GM12875 (cell line): ENCODE results near the gene MED9.

Source experiments
- H3K4me3 ChIP-seq: one replicate; pipeline ENCODE4 v1.5.1; 2011; ENCODE audit warnings: low read depth, low read length, control low read depth
- TF ChIP-seq, protein P1 (sequence below): IDR thresholded peaks from 2 replicates; pipeline ENCODE4 v1.5.1; 2011; ENCODE audit warnings: low read depth, mild to moderate bottlenecking, control low read depth, inconsistent platforms, low read length, moderate library complexity, borderline replicate concordance; ENCODE audit not compliant: insufficient read depth

MED9 gene

DNA sequence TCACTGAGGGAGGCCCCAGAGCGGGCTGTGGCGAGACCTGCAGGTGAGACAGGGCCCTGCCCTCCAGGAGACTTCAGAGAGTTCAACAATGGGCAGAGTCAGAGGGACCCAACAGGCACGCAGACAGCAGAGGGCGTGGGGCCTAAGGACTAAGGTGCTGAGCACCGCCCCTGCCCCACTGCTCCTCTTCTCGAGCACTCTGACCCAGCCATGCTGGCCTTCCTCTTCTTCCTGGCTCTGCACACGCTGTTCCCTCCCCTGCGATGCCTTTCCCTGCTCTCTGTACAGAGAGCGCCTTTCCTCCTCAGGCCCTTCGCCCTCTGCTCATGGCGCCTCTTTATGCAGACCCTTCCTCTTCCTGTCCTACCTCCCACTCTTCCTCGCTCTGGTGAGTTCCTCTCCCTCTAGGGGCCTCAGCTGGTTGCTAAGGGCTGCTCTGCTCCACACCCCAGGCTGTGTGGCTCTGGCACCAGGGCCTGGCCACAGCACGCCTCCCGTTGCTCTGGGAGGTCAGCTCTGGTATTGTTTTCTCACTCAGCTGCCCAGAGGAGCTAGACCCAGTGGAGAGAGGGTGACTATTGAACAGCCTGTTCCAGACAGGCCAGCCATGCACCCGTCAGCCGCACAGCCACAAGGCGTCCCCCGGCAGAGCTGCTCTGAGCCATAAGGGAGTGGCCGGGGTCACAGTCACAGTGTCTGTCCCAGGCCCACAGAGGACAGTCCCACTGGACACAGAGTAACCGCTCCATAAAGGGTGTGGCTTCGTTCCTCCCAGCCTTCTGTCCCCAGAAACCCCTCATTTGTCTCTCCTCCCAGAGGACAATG, 33.0 kb downstream of the MED9 start:
- TF ChIP-seq, protein P1, sequence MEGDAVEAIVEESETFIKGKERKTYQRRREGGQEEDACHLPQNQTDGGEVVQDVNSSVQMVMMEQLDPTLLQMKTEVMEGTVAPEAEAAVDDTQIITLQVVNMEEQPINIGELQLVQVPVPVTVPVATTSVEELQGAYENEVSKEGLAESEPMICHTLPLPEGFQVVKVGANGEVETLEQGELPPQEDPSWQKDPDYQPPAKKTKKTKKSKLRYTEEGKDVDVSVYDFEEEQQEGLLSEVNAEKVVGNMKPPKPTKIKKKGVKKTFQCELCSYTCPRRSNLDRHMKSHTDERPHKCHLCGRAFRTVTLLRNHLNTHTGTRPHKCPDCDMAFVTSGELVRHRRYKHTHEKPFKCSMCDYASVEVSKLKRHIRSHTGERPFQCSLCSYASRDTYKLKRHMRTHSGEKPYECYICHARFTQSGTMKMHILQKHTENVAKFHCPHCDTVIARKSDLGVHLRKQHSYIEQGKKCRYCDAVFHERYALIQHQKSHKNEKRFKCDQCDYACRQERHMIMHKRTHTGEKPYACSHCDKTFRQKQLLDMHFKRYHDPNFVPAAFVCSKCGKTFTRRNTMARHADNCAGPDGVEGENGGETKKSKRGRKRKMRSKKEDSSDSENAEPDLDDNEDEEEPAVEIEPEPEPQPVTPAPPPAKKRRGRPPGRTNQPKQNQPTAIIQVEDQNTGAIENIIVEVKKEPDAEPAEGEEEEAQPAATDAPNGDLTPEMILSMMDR: no peak

DNA sequence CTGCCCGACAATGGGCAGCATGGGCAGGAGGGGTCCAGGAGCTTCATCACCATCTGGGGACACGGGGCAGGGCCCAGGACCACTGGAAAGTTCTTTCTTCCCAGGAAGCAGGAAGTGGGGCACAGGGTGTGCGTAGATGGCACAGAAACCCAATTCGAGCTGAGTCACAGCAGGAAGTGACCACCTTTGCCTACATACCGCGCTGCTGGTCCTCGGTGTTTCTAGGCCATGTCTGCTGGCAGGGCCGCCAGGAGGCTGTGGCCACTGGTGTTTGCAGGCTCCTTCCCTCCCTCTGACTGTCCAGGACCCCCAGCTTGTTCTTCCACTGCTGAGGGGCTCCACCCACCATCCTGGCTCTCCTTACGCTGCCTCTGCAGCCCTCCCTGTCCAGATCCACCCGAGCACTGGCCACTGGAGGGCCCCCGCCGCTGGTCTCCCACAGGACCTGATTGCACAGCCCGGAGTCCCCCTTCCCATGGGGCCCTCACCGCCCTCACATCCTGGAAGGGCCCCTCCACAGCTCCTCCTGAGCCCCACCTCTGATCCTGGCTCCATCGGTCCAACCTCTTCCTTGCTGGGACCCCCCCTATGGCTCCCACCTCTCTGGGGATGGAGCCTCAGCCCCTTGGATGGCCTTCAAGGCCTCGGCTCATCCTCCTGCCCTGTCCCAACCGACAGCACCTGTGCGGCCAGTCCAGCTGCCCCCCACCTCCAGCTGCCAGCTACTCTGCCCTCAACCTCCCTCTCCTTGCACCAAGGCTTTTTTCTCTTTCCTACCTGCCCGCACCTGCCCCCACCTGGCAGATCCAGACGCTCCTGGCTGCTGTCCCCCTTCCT, 33.9 kb downstream of the MED9 start:
- no peak overlapping the region for H3K4me3 ChIP-seq
- TF ChIP-seq, protein P1: no peak

More for the DNA sequence above, 33.0 kb downstream of the MED9 start:
- no peak overlapping the region for H3K4me3 ChIP-seq

DNA sequence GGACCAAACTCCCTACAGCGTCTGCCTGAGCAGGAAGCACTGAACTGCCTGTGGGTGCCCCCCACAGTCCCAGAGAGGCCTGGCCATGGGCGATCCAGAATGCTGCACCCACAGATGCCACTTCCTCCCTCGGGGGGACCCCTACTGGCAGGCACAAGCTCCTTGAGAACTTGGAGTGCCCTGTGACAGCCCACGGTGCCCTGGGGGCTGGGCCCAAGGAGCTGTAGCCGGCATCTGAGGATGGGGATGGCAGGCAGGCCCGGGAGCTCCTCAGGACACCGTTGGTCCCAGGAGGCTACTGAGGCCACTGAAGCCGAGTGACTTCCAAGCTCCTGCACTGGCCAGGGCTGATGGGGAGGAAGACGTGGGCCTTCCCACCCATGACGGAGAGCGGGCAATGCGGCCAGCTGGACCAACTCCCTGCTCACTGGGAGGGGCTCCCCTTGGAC, 34.5 kb downstream of the MED9 start:
- TF ChIP-seq, protein P1: no peak
- no peak overlapping the region for H3K4me3 ChIP-seq

- no peak overlapping the region for H3K4me3 ChIP-seq
- TF ChIP-seq, protein P1: no peak
These were observed 35.4 kb downstream of the MED9 start for GRCh38 chr17:17511881-17512858.

GRCh38 chr17:17512866-17513265, 36.1 kb downstream of the MED9 start:
- TF ChIP-seq, protein P1: no peak

GRCh38 chr17:17513626-17514025, 36.8 kb downstream of the MED9 start:
- TF ChIP-seq, protein P1: no peak
- H3K4me3 ChIP-seq: no peak overlapping the region

More at GRCh38 chr17:17512866-17513265, 36.1 kb downstream of the MED9 start:
- no peak overlapping the region for H3K4me3 ChIP-seq
